Dendritic cell treated with granulocyte-macrophage colony-stimulating factor and Interleukin-4, amounts not matched to agents 40 ng/mL and 50 ng/mL, for 4 days (primary cell): Measurements from ENCODE around the gene GIGYF1.
A peak's percentile ranks its signal among the peaks of the same experiment; 100 is the strongest.
"Not testable (repeated sequence)": the region's sequence is repeated elsewhere in the genome, so short reads cannot be mapped to it uniquely, and the experiment has no call there.

Experiments used
- H3K27ac Mint-ChIP-seq: one replicate; pipeline ENCODE4 v1.8.0; 2022; ENCODE audit warnings: mild to moderate bottlenecking, mixed read lengths
- H3K27me3 Mint-ChIP-seq: one replicate; pipeline ENCODE4 v1.8.0; 2022; ENCODE audit warnings: mild to moderate bottlenecking, mixed read lengths
- H3K36me3 Mint-ChIP-seq: one replicate; pipeline ENCODE4 v1.8.0; 2022; ENCODE audit warnings: low read depth, mixed read lengths
- H3K4me1 Mint-ChIP-seq: one replicate; pipeline ENCODE4 v1.8.0; 2022; ENCODE audit warnings: low read depth, mixed read lengths
- H3K4me3 Mint-ChIP-seq: one replicate; pipeline ENCODE4 v1.8.0; 2022; ENCODE audit warnings: mild to moderate bottlenecking, moderate library complexity, mixed read lengths
- H3K9me3 Mint-ChIP-seq: one replicate; pipeline ENCODE4 v1.8.0; 2022; ENCODE audit warnings: mixed read lengths
- intact Hi-C: fragments of 100-400 bp; cut with micrococcal nuclease; formaldehyde crosslinking; loops from one replicate; pipeline ENCODE4 v1.15.0; 2022

Gene GIGYF1

GRCh38 chr7:100676501-100677306, 17.3 kb downstream of the GIGYF1 start:
- Mint-ChIP-seq H3K9me3 (no peaks in the 10 kb centered on the region), H3K4me1 (peaks cover 42% of the 10 kb centered on the region), H3K27me3 (peaks cover 2% of the 10 kb centered on the region), H3K36me3 (peaks cover 77% of the 10 kb centered on the region), H3K27ac (peak overlapping the region; percentile 63), H3K4me3 (peak overlapping the region; percentile 67)
- intact Hi-C loops: loop anchor here (10.0 kb wide), 1 partner anchor 92 kb away; the partner anchor contains the start of genes FBXO24 and LRCH4

DNA sequence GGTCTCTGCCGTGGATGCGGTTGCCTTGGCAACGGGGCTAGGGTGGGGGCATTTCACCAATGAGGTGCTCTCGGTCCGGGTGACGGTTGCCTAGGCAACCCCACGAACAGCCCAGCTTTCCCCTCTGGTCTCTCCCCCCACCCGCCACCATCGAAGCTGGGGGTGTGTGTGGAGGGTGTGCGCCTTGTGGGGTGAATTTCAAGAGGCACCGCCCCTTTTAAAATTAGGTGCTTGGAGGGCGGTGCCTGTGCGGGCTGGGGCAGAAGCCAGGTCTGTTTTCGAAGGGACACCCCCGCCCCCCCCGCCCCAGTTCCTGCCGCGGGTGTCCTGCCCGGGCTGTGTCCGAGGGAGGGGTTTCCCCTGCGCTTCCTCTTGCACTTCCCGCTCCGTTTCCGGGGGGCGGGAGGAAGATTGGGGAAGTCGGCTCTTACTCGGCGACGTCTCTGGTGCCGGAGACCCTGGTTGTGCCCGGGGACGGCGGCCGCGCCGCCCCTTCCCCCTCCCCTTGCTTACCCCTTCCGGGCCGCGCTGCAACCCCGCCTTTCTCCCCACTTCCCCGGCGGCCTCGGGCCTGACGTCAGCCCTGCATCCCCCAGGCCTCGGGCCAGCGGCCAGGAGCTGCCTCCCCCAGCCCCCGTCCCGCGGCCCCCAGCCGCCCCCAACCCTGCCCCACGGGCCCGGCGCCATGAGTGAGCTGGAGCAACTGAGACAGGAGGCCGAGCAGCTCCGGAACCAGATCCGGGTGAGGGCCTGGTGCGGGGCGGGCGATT, 18.3 kb downstream of the GIGYF1 start:
- Mint-ChIP-seq H3K27ac (peak overlapping the region; percentile 63), H3K9me3 (no peaks in the 10 kb centered on the region), H3K36me3 (peaks cover 67% of the 10 kb centered on the region), H3K4me1 (peaks cover 38% of the 10 kb centered on the region), H3K4me3 (peak overlapping the region; percentile 72), H3K27me3 (peaks cover 6% of the 10 kb centered on the region)
- intact Hi-C loops: loop anchor here (10.0 kb wide), 1 partner anchor 91 kb away; the partner anchor contains the start of genes FBXO24 and LRCH4

DNA sequence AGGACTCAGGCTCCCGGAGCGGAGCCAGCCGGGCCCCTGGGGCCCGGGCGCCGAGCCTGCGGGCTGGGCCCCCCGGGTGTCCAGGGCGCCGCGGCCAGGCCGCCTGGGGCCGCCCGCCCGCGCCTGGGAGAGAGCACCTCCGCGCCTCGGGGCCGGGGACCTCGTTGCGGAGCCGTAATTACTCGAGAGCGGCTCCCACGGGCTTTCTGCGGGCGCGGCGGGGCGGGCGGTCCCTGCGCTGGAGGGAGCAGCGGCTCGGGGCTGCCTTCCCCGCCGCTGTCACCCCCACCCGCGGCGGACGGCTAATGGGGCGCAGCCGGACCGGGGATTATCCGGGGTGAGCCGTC, 19.0 kb downstream of the GIGYF1 start:
- intact Hi-C loops: loop anchor here (10.0 kb wide), 1 partner anchor 90 kb away; the partner anchor contains the start of genes FBXO24 and LRCH4
- peaks cover 60% of the 10 kb centered on the region for H3K36me3 Mint-ChIP-seq
- peak overlapping the region; percentile 91 for H3K4me3 Mint-ChIP-seq
- H3K9me3 Mint-ChIP-seq: no peaks in the 10 kb centered on the region
- peak overlapping the region; percentile 96 for H3K27ac Mint-ChIP-seq
- peaks cover 6% of the 10 kb centered on the region for H3K27me3 Mint-ChIP-seq
- H3K4me1 Mint-ChIP-seq: peaks cover 31% of the 10 kb centered on the region

- Mint-ChIP-seq H3K4me3 (peak overlapping the region; percentile 91), H3K9me3 (no peaks in the 10 kb centered on the region), H3K36me3 (peaks cover 55% of the 10 kb centered on the region), H3K27ac (peak overlapping the region; percentile 96), H3K27me3 (peaks cover 8% of the 10 kb centered on the region), H3K4me1 (peaks cover 32% of the 10 kb centered on the region)
- intact Hi-C loops: loop anchor here (1.0 to 10.0 kb wide), 3 partner anchors 62 to 247 kb away; partner anchors contain the start of genes FBXO24, LRCH4, MEPCE and MOSPD3
Measured at GRCh38 chr7:100674411-100675104, 19.5 kb downstream of the GIGYF1 start.

- intact Hi-C loops: loop anchor here (1.0 to 10.0 kb wide), 4 partner anchors 41 to 247 kb away; partner anchors contain the start of genes FBXO24, LRCH4, MEPCE and MOSPD3
- Mint-ChIP-seq H3K27me3 (peaks cover 8% of the 10 kb centered on the region), H3K36me3 (peaks cover 49% of the 10 kb centered on the region), H3K9me3 (no peaks in the 10 kb centered on the region), H3K4me3 (peak overlapping the region; percentile 91), H3K27ac (peak overlapping the region; percentile 96), H3K4me1 (peaks cover 27% of the 10 kb centered on the region)
Measured at GRCh38 chr7:100673942-100674410, 20.1 kb downstream of the GIGYF1 start.

DNA sequence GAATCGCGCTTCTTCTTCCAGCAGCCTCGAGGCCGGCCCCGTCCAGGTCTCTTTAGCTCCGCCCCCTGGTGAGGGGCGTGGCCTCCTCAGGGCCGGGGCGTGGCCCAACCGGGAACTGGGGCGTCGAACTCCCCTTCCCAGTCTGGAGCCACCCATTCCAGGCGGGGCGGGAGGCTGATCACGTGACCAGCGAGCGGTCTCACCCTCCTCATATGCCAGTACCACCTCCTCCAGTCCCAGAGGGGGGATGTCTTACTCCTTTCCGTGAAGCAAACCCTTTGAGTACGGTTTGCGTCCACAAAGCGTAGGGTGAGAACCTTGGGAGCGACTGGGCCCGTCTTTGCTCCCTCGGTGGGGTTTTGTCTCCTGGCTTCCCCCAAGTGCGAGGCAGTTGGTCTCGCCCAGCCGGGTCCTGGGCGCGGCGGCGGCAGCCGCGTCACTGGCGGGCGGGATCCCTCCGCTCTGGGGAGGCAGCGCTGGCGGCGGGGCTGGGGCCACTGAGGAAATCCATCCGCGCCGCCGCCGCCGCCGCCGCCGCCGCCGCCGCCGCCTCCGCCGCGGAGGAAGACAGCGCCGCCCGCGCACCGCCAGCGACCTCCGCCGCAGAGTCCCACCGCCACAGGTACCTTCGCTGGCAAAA, 20.6 kb downstream of the GIGYF1 start, which contains the start of gene GNB2:
Gene GNB2 (plus strand): TSS at position 439 of the 640 bp plus-strand sequence. CDS start 2,526 bp downstream, outside the sequence.
- no peaks in the 10 kb centered on the region for H3K9me3 Mint-ChIP-seq
- H3K27ac Mint-ChIP-seq: peak within 1 kb of the TSS; percentile 96
- intact Hi-C loops: loop anchor here (1.0 to 10.0 kb wide), 3 partner anchors 40 to 246 kb away; partner anchors contain the start of genes FBXO24, LRCH4, MEPCE and ZCWPW1
- peaks cover 8% of the 10 kb centered on the region for H3K27me3 Mint-ChIP-seq
- H3K36me3 Mint-ChIP-seq: peaks cover 44% of the 10 kb centered on the region
- H3K4me1 Mint-ChIP-seq: peaks cover 24% of the 10 kb centered on the region
- peak within 1 kb of the TSS; percentile 91 for H3K4me3 Mint-ChIP-seq

DNA sequence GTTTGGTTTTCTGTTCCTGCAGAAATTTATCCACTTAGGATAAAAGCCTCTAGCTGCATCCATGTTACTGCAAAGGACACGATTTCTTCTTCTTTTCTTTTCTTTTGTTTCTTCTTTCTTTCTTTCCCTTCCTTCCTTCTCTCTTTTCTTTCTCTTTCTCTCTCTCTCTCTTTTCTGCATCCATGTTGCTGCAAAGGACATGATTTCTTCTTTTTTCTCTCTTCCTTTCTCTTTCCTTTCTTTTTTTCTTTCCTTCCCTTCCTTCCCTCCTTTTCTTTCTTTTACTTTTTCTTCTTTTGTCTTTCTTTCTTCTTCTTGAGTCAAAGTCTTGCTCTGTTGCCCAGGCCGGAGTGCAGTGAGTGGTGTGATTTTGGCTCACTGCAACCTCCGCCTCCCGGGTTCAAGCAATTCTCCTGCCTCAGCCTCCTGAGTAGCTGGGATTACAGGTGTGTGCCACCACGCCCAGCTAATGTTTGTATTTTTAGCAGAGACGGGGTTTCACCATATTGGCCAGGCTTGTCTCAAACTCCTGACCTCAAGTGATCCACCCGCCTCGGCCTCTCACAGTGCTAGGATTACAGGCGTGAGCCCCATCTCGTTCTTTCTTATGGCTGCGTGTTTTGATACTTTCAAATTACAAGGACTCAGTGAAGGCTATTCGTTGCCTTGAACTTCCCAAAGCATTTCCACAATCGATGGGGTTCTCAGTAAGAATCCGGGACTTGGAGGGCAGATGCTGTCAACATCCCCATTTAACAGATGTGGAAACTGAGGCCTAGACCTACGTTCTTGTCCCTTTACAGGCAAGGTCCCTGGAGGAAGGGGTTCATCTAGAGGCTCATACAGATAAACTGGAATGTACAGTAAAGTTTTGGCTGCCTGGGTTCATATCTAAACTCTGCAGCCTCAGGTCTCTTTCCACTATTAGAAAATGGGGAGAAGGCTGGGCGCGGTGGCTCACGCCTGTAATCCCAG, 22.4 kb downstream of the GIGYF1 start:
- intact Hi-C loops: loop anchor here (5.0 to 10.0 kb wide), 2 partner anchors 87 to 244 kb away; partner anchors contain the start of genes FBXO24, LRCH4, MEPCE and ZCWPW1
- Mint-ChIP-seq H3K27ac (no peak overlapping the region), H3K4me3 (no peak overlapping the region)

DNA sequence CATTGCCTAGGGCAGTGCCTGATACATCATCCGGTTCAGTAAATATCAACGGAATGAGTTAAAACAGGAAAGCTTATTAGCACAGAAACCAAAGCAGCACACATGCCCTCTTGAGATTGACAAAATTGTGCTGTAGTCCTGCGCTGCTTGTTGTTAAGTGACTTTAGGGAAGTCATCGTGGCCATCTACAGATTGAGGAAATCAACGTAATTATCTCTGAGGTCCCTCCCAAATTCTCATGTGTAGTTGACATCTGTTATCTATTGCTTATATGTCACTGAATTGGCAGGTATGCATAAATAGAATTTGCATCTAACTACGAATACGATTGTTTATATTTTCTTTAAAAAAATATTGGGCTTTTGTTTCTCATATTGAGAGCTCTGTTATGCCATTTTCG, 24.0 kb downstream of the GIGYF1 start:
- Mint-ChIP-seq H3K27me3 (peaks cover 23% of the 10 kb centered on the region), H3K27ac (no peak overlapping the region), H3K4me1 (peaks cover 12% of the 10 kb centered on the region), H3K4me3 (no peak overlapping the region), H3K9me3 (no peaks in the 10 kb centered on the region), H3K36me3 (peaks cover 16% of the 10 kb centered on the region)
- intact Hi-C loops: loop anchor here (5.0 to 10.0 kb wide), 2 partner anchors 85 to 243 kb away; partner anchors contain the start of genes FBXO24, LRCH4, MEPCE and ZCWPW1

More for the DNA sequence above, 22.4 kb downstream of the GIGYF1 start:
- no peaks in the 10 kb centered on the region for H3K9me3 Mint-ChIP-seq
- H3K4me1 Mint-ChIP-seq: peaks cover 18% of the 10 kb centered on the region
- peaks cover 26% of the 10 kb centered on the region for H3K36me3 Mint-ChIP-seq
- peaks cover 18% of the 10 kb centered on the region for H3K27me3 Mint-ChIP-seq

DNA sequence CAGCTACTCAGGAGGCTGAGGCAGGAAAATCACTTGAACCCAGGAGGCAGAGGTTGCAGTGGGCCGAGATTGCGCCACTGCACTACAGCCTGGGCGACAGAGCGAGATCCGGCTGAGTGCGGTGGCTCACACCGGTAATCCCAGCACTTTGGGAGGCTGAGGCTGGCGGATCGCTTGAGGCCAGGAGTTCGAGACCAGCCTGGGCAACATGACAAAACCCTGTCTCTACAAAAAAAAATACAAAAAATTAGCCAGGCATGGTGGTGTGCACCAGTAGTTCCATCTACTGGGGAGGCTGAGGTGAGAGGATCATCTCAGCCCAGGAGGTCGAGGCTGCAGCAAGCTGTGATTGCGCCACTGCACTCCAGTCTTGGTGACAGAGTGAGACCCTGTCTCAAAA, 24.9 kb downstream of the GIGYF1 start:
- H3K4me3 Mint-ChIP-seq, H3K9me3 Mint-ChIP-seq, H3K36me3 Mint-ChIP-seq, intact Hi-C loops, H3K27ac Mint-ChIP-seq: not testable (repeated sequence)
- H3K4me1 Mint-ChIP-seq: peaks cover 12% of the 10 kb centered on the region
- peaks cover 27% of the 10 kb centered on the region for H3K27me3 Mint-ChIP-seq

GRCh38 chr7:100668069-100668449, 26.0 kb downstream of the GIGYF1 start:
- Mint-ChIP-seq H3K9me3 (no peaks in the 10 kb centered on the region), H3K36me3 (no peaks in the 10 kb centered on the region), H3K27me3 (peaks cover 29% of the 10 kb centered on the region), H3K27ac (no peak overlapping the region), H3K4me1 (peaks cover 12% of the 10 kb centered on the region), H3K4me3 (no peak overlapping the region)
- intact Hi-C loops: no loop called here

GRCh38 chr7:100667331-100668068, 26.6 kb downstream of the GIGYF1 start:
- no peak overlapping the region for H3K4me3 Mint-ChIP-seq
- intact Hi-C loops: no loop called here
- H3K27ac Mint-ChIP-seq: no peak overlapping the region
- no peaks in the 10 kb centered on the region for H3K36me3 Mint-ChIP-seq
- no peaks in the 10 kb centered on the region for H3K9me3 Mint-ChIP-seq
- H3K27me3 Mint-ChIP-seq: peaks cover 30% of the 10 kb centered on the region
- peaks cover 12% of the 10 kb centered on the region for H3K4me1 Mint-ChIP-seq
